GM21526 (cell line): ENCODE results near the gene KCNQ1.

ENCODE experiments used
- ATAC-seq: cut with Tn5 transposase; IDR thresholded peaks from one replicate; pipeline ENCODE4 v1.9.1; 2021; ENCODE audit warnings: moderate library complexity; ENCODE audit not compliant: unreplicated experiment, low FRiP score

KCNQ1 gene

GRCh38 chr11:2701898-2702434 is 257.2 kb downstream of the KCNQ1 start:
- ATAC-seq = no peak

GRCh38 chr11:2702771-2703362 is 258.1 kb downstream of the KCNQ1 start:
- no peak for ATAC-seq

- no peak for ATAC-seq
Measured at GRCh38 chr11:2703363-2704141, 258.7 kb downstream of the KCNQ1 start.

- ATAC-seq = no peak
Measured at GRCh38 chr11:2704356-2704755, 259.5 kb downstream of the KCNQ1 start.

GRCh38 chr11:2704896-2705606 is 260.2 kb downstream of the KCNQ1 start:
- no peak for ATAC-seq

- ATAC-seq = no peak
Measured at GRCh38 chr11:2706321-2706720, 261.5 kb downstream of the KCNQ1 start.

- ATAC-seq = no peak
Measured at GRCh38 chr11:2707736-2708135, 262.9 kb downstream of the KCNQ1 start.

- ATAC-seq = no peak
Measured at GRCh38 chr11:2708151-2708581, 263.4 kb downstream of the KCNQ1 start.

- ATAC-seq = no peak
Measured at GRCh38 chr11:2708757-2709281, 264.0 kb downstream of the KCNQ1 start.

- ATAC-seq = no peak
Measured at GRCh38 chr11:2709429-2709828, 264.6 kb downstream of the KCNQ1 start.

- ATAC-seq = no peak
Measured at GRCh38 chr11:2711161-2711560, 266.4 kb downstream of the KCNQ1 start.

GRCh38 chr11:2713094-2713493 is 268.3 kb downstream of the KCNQ1 start:
- ATAC-seq = no peak

GRCh38 chr11:2713661-2714462 is 269.1 kb downstream of the KCNQ1 start:
- no peak for ATAC-seq

GRCh38 chr11:2714463-2714800 is 269.6 kb downstream of the KCNQ1 start:
- ATAC-seq = no peak

- ATAC-seq = no peak
Measured at GRCh38 chr11:2714871-2715270, 270.1 kb downstream of the KCNQ1 start.

GRCh38 chr11:2715716-2716350 is 271.0 kb downstream of the KCNQ1 start:
- ATAC-seq = no peak

- ATAC-seq = no peak
Measured at GRCh38 chr11:2716376-2717095, 271.7 kb downstream of the KCNQ1 start.

GRCh38 chr11:2717561-2718325 is 272.9 kb downstream of the KCNQ1 start:
- ATAC-seq = no peak
